Esophagus squamous epithelium (tissue), 4 donors: Measurements from ENCODE around the gene UBAP2L.

Experiments
- POLR2A ChIP-seq, 4 donors: fragments of 450-650 bp; IDR thresholded peaks; one replicate each; pipeline ENCODE4 v1.6.1; 2017; ENCODE audit warnings: antibody characterized with exemption in 4 of 4, mild to moderate bottlenecking in 4 of 4, moderate library complexity in 3 of 4
- TF ChIP-seq, protein P1 (sequence below), 6 experiments: fragments of 450-650 bp in 4 of 6; fragments of 200-600 bp in 2 of 6; sonication (generic) in 2 of 6; IDR thresholded peaks; one replicate each; pipeline ENCODE4 v1.5.1; 2016 to 2019; ENCODE audit warnings: antibody characterized with exemption in 6 of 6, mild to moderate bottlenecking in 4 of 6, moderate library complexity in 4 of 6

DNA sequence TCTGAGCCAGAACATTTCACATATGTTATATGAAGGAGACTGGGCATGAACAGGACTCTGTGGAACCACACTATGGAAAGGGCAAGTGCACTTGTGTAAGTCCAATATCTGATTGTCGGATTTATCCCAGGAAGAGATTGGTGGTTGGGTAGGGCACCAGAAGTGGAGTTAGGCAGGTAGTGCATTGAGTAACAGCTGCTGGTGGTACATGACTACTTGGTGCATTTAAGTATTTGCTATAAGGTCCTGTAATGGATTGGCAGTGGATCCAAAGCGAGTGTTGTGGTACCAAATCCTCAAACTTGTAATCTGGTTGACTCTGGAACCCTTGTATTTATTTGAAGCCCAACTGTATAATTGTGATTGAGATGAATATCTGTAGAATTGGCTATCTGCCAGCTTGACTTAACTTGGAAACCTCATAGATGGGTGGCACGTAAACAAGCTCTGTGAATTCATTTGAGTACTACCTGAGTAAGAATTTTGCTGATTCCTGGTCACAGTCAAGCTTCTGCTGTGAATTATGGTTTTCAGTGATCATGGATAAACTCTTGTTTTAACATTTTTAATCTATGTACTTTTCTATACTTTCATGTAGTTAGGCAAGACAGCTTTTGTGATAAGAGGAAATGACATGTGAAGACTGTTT, 21.1 kb downstream of the UBAP2L start:
- TF ChIP-seq, protein P1, sequence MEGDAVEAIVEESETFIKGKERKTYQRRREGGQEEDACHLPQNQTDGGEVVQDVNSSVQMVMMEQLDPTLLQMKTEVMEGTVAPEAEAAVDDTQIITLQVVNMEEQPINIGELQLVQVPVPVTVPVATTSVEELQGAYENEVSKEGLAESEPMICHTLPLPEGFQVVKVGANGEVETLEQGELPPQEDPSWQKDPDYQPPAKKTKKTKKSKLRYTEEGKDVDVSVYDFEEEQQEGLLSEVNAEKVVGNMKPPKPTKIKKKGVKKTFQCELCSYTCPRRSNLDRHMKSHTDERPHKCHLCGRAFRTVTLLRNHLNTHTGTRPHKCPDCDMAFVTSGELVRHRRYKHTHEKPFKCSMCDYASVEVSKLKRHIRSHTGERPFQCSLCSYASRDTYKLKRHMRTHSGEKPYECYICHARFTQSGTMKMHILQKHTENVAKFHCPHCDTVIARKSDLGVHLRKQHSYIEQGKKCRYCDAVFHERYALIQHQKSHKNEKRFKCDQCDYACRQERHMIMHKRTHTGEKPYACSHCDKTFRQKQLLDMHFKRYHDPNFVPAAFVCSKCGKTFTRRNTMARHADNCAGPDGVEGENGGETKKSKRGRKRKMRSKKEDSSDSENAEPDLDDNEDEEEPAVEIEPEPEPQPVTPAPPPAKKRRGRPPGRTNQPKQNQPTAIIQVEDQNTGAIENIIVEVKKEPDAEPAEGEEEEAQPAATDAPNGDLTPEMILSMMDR (IDR thresholded peaks at IDR 0.05) = no peak
- no peak for TF ChIP-seq POLR2A (IDR thresholded peaks at IDR 0.05)
